Erythroblast (primary cell): ENCODE data around the gene EFNA2.

Source experiments
- GATA1 ChIP-seq: IDR thresholded peaks from 2 replicates; pipeline ENCODE4 v1.6.1; 2011; ENCODE audit warnings: low read depth, mild to moderate bottlenecking, control low read depth, low read length, moderate library complexity
- POLR2A ChIP-seq: IDR thresholded peaks from 2 replicates; pipeline ENCODE4 v1.6.1; 2011; ENCODE audit warnings: mild to moderate bottlenecking, low read length

- TF ChIP-seq POLR2A (no peak), GATA1 (no peak)
These were observed 12.2 kb upstream of the EFNA2 start for GRCh38 chr19:1273263-1274041.
